ENCODE measurements around the gene STAB1. TPM values are rescaled to one million over a fixed set of nuclear protein-coding genes. Genes with fewer than 3 reads are reported as not detected.
"Not testable (repeated sequence)": the region's sequence is repeated elsewhere in the genome, so short reads cannot be mapped to it uniquely, and the experiment has no call there.

STAB1 gene
- total RNA-seq, 1 donor from 2014 or later: 88.1 TPM

- ATAC-seq (no peak), DNase-seq (ENCODE audit: missing footprints) (peak; percentile 56)
- intact Hi-C loops (cut with DNase I): no loop called here
Observed at GRCh38 chr3:52517796-52518722, 22.9 kb downstream of the STAB1 start.

- ATAC-seq: peak; percentile 45
- DNase-seq (ENCODE audit: missing footprints): peak; percentile 67
Observed at GRCh38 chr3:52518723-52519444, 23.7 kb downstream of the STAB1 start.

GRCh38 chr3:52519445-52520140, 24.5 kb downstream of the STAB1 start:
- ATAC-seq: no peak
- intact Hi-C loops (cut with DNase I): no loop called here
- peak; percentile 39 for DNase-seq (ENCODE audit: missing footprints)

More at GRCh38 chr3:52518723-52519444, 23.7 kb downstream of the STAB1 start:
- intact Hi-C loops (cut with DNase I): no loop called here

GRCh38 chr3:52520141-52520667, 25.1 kb downstream of the STAB1 start:
- peak; percentile 60 for DNase-seq (ENCODE audit: missing footprints)
- intact Hi-C loops (cut with DNase I): no loop called here

GRCh38 chr3:52520716-52521487, 25.8 kb downstream of the STAB1 start:
- ATAC-seq (no peak), DNase-seq (ENCODE audit: missing footprints) (peak; percentile 54)
- intact Hi-C loops (cut with DNase I): no loop called here

More at GRCh38 chr3:52520141-52520667, 25.1 kb downstream of the STAB1 start:
- no peak for ATAC-seq

GRCh38 chr3:52521488-52521824, 26.3 kb downstream of the STAB1 start:
- ATAC-seq (no peak), DNase-seq (ENCODE audit: missing footprints) (peak; percentile 20)
- intact Hi-C loops (cut with DNase I): no loop called here

- intact Hi-C loops (cut with DNase I): no loop called here
- peak; percentile 70 for DNase-seq (ENCODE audit: missing footprints)
- ATAC-seq: no peak
Observed at GRCh38 chr3:52521881-52522650, 26.9 kb downstream of the STAB1 start.

GRCh38 chr3:52522651-52523251, 27.6 kb downstream of the STAB1 start:
- intact Hi-C loops (cut with DNase I): no loop called here
- ATAC-seq (no peak), DNase-seq (ENCODE audit: missing footprints) (peak; percentile 37)

GRCh38 chr3:52523386-52524257, 28.5 kb downstream of the STAB1 start:
- intact Hi-C loops (cut with DNase I): no loop called here

GRCh38 chr3:52524258-52524751, 29.2 kb downstream of the STAB1 start:
- intact Hi-C loops (cut with DNase I): no loop called here
- no peak for DNase-seq (ENCODE audit: missing footprints)
- ATAC-seq: no peak

More at GRCh38 chr3:52523386-52524257, 28.5 kb downstream of the STAB1 start:
- no peak for ATAC-seq
- peak; percentile 44 for DNase-seq (ENCODE audit: missing footprints)

GRCh38 chr3:52524752-52525679, 29.9 kb downstream of the STAB1 start:
- intact Hi-C loops (cut with DNase I): loop anchor here (5.0 kb wide), 1 partner anchor 33 kb away; no protein-coding TSS in a partner anchor
- ATAC-seq (peak; percentile 16), DNase-seq (ENCODE audit: missing footprints) (peak; percentile 67)

GRCh38 chr3:52525680-52526561, 30.8 kb downstream of the STAB1 start:
- intact Hi-C loops (cut with DNase I): loop anchor here (5.0 kb wide), 1 partner anchor 34 kb away; no protein-coding TSS in a partner anchor
- no peak for DNase-seq (ENCODE audit: missing footprints)
- no peak for ATAC-seq

- DNase-seq (ENCODE audit: missing footprints); ATAC-seq: not testable (repeated sequence)
- intact Hi-C loops (cut with DNase I): loop anchor here (5.0 kb wide), 1 partner anchor 34 kb away; no protein-coding TSS in a partner anchor
Observed at GRCh38 chr3:52526671-52527038, 31.5 kb downstream of the STAB1 start.
